RWPE2 (cell line): ENCODE data around the gene BTF3.
"Not testable (repeated sequence)": the region's sequence is repeated elsewhere in the genome, so short reads cannot be mapped to it uniquely, and the experiment has no call there.

Experiments
- ATAC-seq: fragments of 200-7000 bp; cut with Tn5 transposase; 3 replicates; pipeline ENCODE4 v1.9.1; 2021; ENCODE audit warnings: low read depth
- DNase-seq: peaks from one replicate; pipeline ENCODE4 v3.0.0-alpha.2; 2020; ENCODE audit warnings: low spot score
- H3K27ac ChIP-seq: fragments of 450-650 bp; 2 replicates; pipeline ENCODE4 v1.5.1; 2017; ENCODE audit warnings: mild to moderate bottlenecking; ENCODE audit not compliant: poor library complexity, severe bottlenecking
- H3K27me3 ChIP-seq: fragments of 250-450 bp; sonication (Bioruptor Pico); 2 replicates; pipeline ENCODE4 v1.5.1; 2021; ENCODE audit warnings: mild to moderate bottlenecking, moderate library complexity; ENCODE audit not compliant: insufficient read depth, poor library complexity, severe bottlenecking
- H3K36me3 ChIP-seq: fragments of 250-450 bp; sonication (Bioruptor Pico); 2 replicates; pipeline ENCODE4 v1.5.1; 2020; ENCODE audit warnings: low read depth, mild to moderate bottlenecking, moderate library complexity
- H3K4me1 ChIP-seq: fragments of 250-450 bp; sonication (Bioruptor Pico); 2 replicates; pipeline ENCODE4 v1.5.1; 2021; ENCODE audit warnings: mild to moderate bottlenecking, moderate library complexity; ENCODE audit not compliant: insufficient read depth, poor library complexity, severe bottlenecking
- H3K4me3 ChIP-seq: fragments of 250-450 bp; sonication (Bioruptor Pico); 2 replicates; pipeline ENCODE4 v1.5.1; 2021; ENCODE audit warnings: mild to moderate bottlenecking, moderate library complexity; ENCODE audit not compliant: severe bottlenecking
- H3K9me3 ChIP-seq: fragments of 250-450 bp; sonication (Bioruptor Pico); 2 replicates; pipeline ENCODE4 v1.5.1; 2021; ENCODE audit warnings: mild to moderate bottlenecking, moderate library complexity; ENCODE audit not compliant: severe bottlenecking
- CTCF ChIP-seq: fragments of 450-650 bp; IDR thresholded peaks from one replicate; pipeline ENCODE4 v1.5.1; 2017; ENCODE audit warnings: mild to moderate bottlenecking, moderate library complexity; ENCODE audit not compliant: poor library complexity, severe bottlenecking

BTF3 gene

GRCh38 chr5:73460133-73460532, 38.1 kb upstream of the BTF3 start:
- Histone ChIP-seq H3K27me3 (no peaks in the 10 kb centered on the region), H3K36me3 (no peaks in the 10 kb centered on the region), H3K4me1 (no peaks in the 10 kb centered on the region), H3K27ac (no peak overlapping the region), H3K4me3 (no peak overlapping the region), H3K9me3 (no peaks in the 10 kb centered on the region)
- no peak for DNase-seq
- no peak for ATAC-seq
- no peak for TF ChIP-seq CTCF

- H3K9me3 ChIP-seq: no peaks in the 10 kb centered on the region
- no peaks in the 10 kb centered on the region for H3K27me3 ChIP-seq
- no peak for ATAC-seq
- TF ChIP-seq CTCF: no peak
- H3K36me3 ChIP-seq: no peaks in the 10 kb centered on the region
- H3K4me3 ChIP-seq: no peak overlapping the region
- no peaks in the 10 kb centered on the region for H3K4me1 ChIP-seq
- H3K27ac ChIP-seq: no peak overlapping the region
- DNase-seq: no peak
Measured at GRCh38 chr5:73464016-73464745, 34.1 kb upstream of the BTF3 start.

GRCh38 chr5:73468638-73469037, 29.6 kb upstream of the BTF3 start:
- H3K27me3 ChIP-seq, H3K27ac ChIP-seq, H3K36me3 ChIP-seq, ATAC-seq, H3K4me1 ChIP-seq, H3K9me3 ChIP-seq, H3K4me3 ChIP-seq, DNase-seq: not testable (repeated sequence)

GRCh38 chr5:73469878-73470277, 28.4 kb upstream of the BTF3 start:
- no peak overlapping the region for H3K4me3 ChIP-seq
- H3K27ac ChIP-seq: no peak overlapping the region
- H3K9me3 ChIP-seq: no peaks in the 10 kb centered on the region
- DNase-seq (no peak), ATAC-seq (no peak)
- no peak for TF ChIP-seq CTCF
- H3K27me3 ChIP-seq: no peaks in the 10 kb centered on the region
- no peaks in the 10 kb centered on the region for H3K4me1 ChIP-seq
- no peaks in the 10 kb centered on the region for H3K36me3 ChIP-seq

GRCh38 chr5:73471654-73472053, 26.6 kb upstream of the BTF3 start:
- H3K9me3 ChIP-seq: no peaks in the 10 kb centered on the region
- DNase-seq (no peak), ATAC-seq (no peak)
- no peaks in the 10 kb centered on the region for H3K4me1 ChIP-seq
- H3K4me3 ChIP-seq: no peak overlapping the region
- no peak overlapping the region for H3K27ac ChIP-seq
- H3K36me3 ChIP-seq: no peaks in the 10 kb centered on the region
- no peaks in the 10 kb centered on the region for H3K27me3 ChIP-seq
- no peak for TF ChIP-seq CTCF
